HG03439 (cell line): Measurements from ENCODE around the gene NPHP1.
"Not testable (repeated sequence)": the region's sequence is repeated elsewhere in the genome, so short reads cannot be mapped to it uniquely, and the experiment has no call there.

Source experiments
- ATAC-seq: cut with Tn5 transposase; IDR thresholded peaks from one replicate; pipeline ENCODE4 v1.9.1; 2021; ENCODE audit warnings: mild to moderate bottlenecking, moderate library complexity; ENCODE audit not compliant: unreplicated experiment

The NPHP1 gene

DNA sequence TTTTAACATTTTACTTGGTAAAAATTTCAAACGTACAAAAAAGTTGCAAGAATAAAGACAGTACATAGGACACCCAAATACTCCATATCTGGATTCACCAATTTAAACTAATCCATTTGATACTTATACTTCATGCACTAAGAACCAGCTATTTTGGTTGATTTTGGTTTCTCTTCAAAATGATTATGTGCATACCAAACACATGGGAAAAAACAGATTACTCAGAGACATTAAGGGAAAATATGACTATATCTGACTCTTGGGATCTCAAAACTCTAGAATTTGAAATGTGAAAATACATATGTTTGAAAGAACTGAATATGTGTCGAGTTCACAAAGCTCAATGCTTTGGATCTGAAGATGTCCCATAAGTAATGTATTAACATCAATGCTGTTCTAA, 73.6 kb downstream of the NPHP1 start:
- ATAC-seq = no peak

DNA sequence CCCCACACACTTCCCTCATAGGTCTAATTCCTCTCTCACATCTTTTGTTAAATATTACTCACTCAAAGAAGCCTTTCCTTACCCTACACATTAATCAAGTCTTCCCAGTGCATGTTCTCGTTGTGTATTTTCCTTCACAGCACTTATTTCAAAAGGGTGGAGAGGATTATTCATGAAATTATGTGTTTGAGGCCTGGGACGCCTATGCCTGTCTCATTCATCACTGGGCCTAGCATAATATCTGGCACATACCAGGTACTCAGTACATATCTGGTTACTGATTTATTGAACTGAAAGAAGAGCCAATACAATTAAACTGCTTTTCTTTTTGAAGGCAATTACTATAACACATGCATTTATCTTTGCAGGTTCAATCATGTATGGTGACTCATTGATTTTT, 74.1 kb downstream of the NPHP1 start:
- no peak for ATAC-seq

GRCh38 chr2:110126906-110127305, 77.9 kb downstream of the NPHP1 start:
- no peak for ATAC-seq

- no peak for ATAC-seq
Measured at GRCh38 chr2:110126086-110126773, 78.6 kb downstream of the NPHP1 start.

DNA sequence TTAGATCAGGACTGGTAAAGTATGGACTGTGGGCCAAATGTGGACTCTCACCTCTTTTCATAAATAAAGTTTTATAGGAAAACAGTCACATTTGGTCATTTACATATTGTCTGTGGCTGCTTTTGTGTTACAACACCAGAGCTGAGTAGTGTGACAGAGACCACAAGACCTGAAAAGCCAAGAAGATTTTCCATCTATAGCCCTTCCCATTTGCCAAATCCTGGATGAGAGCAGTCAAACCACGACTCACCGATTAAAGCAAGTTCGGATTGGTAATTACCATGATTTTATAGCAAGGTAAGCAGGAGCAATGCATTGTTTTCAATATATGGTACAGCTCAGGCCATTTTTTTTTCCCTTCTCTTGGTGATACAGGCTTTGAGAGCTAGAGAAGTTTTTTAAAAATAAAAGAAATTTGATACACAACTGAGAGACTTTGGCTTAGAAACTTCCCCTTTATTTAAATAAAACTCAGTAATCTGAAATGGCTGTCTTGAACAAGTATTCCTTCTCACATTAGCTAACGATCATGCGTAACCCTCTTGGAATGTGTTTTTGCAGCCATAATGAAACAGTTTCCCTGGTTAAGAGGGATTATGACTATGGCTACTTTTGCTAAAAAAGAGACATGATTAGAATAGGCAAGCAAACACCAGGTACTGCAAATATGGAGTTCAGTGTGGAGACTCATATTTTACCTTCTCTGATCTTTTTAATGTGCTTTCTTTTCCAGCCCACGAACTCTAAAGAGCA, 79.7 kb downstream of the NPHP1 start:
- ATAC-seq = no peak

DNA sequence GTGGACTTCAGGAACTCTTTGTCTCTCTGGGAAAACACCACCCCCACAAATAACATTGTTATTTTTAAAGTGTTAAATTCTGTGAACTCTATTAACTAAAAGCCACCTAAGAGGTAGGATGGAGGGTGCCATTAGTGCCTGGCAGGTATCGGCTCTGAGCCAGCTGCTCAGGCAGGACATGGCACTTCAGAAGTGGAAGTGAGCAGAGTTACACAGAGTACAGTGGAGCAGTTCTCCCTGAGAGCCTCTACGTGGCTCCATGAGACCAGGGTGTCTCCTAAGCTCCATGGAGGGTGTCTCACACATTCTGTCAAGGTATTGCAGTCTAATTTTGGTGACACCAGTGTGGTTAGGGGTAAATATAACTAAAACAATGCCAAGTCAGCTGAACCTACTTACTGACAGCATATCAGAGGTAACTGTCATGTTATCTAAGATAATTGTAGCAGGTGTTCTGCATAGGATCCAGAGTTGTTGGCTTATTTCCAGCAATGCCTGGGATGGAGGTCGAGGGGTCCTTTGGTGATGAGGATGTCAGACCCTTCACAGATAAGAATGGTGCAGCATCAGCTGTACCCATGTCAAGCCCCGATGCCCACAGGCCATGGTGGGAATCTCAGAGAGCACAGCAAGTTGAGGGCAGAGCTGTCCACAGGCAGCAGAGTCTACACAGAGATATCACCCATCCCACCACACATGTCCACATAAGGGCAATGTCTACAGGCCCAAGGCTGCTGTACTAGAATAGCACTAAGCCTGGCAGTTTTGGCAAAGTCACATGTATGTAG, 80.6 kb downstream of the NPHP1 start:
- ATAC-seq = no peak

GRCh38 chr2:110121592-110121991, 83.2 kb downstream of the NPHP1 start:
- no peak for ATAC-seq

GRCh38 chr2:110121052-110121334, 83.8 kb downstream of the NPHP1 start:
- no peak for ATAC-seq

DNA sequence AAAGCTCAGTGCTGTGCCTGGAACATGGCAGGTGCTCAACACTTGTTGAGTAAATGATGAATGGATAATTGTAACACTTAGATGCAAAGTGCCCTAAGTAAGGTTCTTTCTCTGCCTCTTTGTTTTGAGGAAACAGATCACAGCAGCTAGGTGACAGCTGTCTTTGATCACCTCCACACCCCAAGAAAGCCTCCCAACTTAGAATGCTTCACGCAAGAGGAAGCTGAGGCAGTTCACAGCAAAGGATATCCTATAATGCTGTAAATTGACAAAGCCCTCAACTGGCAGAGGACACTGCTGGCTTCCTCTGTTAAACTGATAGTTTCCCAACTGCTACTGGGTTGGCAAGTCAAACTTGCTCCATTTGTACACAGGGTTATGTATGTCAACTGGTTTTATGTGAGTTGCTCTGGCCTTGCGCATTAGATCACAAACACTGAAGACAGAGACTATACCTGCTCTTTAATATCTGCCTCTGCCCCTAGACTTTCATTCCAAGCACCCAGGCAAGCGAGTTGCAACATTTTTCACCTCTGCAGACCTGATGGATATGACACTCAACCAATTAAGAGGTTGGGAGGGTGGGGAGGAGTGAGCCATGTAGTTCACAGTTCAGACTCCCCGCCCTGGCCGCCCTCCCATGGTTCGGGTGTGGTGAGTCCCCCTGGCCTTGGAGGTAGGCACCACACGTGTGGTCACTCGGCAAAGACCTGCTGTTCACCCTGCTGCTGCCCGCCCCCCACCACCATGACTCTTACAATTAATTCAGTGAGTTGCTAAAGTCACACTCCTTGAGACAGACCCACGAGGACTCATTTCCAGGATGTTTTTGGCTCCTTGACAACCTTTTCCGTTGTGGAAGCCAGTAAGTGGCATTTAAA, 84.4 kb downstream of the NPHP1 start:
- no peak for ATAC-seq

GRCh38 chr2:110116033-110116710, 88.6 kb downstream of the NPHP1 start:
- no peak for ATAC-seq

DNA sequence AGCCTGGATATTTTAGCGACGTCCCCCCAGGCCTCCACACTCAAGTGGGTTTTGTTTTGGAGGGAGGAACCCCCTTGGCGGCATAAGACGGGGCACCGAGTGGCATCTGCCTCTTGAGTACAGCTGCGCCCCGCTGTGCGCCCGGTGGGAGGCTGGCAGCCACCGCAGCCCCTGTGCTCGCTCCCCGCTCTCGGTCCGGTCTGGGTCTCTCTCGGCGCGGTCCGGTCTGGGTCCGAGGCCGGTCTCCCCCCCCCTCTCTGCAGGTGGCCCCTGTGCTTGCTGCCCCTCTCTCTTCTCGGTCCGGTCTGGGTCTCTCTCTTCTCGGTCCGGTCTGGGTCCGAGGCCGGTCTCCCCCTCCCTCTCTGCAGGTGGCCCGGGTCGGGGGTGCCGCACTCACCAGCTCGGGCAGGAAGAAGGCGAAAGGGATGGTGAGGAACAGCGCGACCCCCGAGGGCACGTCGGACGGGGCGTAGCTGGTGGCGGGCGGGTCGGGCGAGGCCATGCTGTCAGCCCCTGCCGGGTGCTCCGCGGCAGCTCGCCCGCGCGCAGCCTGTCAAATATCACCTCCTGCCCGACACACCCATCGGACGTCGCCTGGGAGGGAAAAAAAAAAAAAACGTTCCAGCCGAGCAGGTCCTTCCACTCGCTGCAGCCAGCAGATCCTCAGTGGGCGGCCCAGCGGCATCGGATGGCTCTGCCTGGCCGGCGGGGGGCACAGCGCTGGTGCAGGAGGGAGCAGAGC, 89.4 kb downstream of the NPHP1 start, which contains the start of gene MALL:
TSS of gene MALL (minus strand) at position 532 of the 742 bp plus-strand sequence. CDS start at position 502, 30 bp downstream.
- ATAC-seq = no peak

GRCh38 chr2:110114831-110115255, 90.0 kb downstream of the NPHP1 start:
- no peak for ATAC-seq

- ATAC-seq = no peak
Measured at GRCh38 chr2:110113961-110114591, 90.7 kb downstream of the NPHP1 start.

- ATAC-seq = not testable (repeated sequence)
Measured at GRCh38 chr2:110108291-110108690, 96.5 kb downstream of the NPHP1 start.

DNA sequence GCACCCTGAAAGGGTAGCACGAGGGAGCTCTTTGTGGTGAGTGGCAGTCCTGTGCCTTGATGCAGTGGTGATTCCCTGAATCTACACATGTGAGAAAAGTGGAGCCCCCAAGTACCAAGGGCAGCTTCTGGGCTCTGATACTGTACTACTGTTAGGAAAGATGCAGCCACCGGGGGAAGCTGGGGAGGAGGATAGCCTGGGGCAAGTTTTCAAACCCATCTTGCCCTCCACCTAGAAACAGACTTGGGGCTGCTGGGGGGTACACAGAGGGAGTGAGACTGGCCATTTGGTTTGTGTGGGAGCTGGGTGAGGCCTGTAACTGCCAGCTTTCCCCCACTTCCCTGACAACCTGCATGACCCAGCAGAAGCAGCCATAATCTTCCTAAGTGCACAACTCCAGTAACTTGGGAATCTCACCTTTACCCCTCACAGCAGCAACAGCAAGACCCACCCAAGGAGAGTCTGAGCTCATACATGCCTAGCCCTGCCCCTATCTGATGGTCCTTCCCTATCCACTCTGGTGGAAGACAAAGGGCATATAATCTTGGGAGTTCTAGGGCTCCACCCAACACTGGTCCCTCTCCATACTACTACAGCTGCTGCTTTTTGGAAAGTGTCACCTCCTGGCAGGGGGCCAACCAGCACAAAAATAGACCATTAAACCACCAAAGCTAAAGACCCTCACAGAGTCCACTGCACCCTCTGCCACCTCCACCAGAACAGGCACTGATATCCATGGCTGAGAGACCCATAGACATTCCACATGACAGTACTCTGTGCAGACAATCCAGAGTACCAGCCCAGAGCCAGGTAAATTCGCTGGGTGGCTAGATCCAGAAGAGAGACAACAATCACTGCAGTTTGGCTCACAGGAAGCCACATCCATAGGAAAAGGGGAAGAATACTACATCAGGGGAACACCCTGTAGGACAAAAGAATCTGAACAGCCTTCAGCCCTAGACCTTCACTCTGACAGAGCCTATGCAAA, 97.4 kb downstream of the NPHP1 start:
- no peak for ATAC-seq

- no peak for ATAC-seq
Measured at GRCh38 chr2:110106642-110107041, 98.2 kb downstream of the NPHP1 start.

- no peak for ATAC-seq
Measured at GRCh38 chr2:110105608-110106467, 99.0 kb downstream of the NPHP1 start.
